Measurements from ENCODE around the gene RUNX1. TPM values are rescaled to one million over a fixed set of nuclear protein-coding genes. Genes with fewer than 3 reads are reported as not detected.

The RUNX1 gene
- polyA plus RNA-seq, 1 donor from 2014 or later: 9.2 TPM

- H3K4me1 Mint-ChIP-seq: no peaks in the 10 kb centered on the region
- no peaks in the 10 kb centered on the region for H3K27me3 Mint-ChIP-seq
- no peak overlapping the region for H3K4me3 Mint-ChIP-seq
- H3K9me3 Mint-ChIP-seq: no peaks in the 10 kb centered on the region
- peaks cover 15% of the 10 kb centered on the region for H3K36me3 Mint-ChIP-seq
- no peak overlapping the region for H3K27ac Mint-ChIP-seq
These were observed 218.5 kb downstream of the RUNX1 start for GRCh38 chr21:34830386-34831170.

DNA sequence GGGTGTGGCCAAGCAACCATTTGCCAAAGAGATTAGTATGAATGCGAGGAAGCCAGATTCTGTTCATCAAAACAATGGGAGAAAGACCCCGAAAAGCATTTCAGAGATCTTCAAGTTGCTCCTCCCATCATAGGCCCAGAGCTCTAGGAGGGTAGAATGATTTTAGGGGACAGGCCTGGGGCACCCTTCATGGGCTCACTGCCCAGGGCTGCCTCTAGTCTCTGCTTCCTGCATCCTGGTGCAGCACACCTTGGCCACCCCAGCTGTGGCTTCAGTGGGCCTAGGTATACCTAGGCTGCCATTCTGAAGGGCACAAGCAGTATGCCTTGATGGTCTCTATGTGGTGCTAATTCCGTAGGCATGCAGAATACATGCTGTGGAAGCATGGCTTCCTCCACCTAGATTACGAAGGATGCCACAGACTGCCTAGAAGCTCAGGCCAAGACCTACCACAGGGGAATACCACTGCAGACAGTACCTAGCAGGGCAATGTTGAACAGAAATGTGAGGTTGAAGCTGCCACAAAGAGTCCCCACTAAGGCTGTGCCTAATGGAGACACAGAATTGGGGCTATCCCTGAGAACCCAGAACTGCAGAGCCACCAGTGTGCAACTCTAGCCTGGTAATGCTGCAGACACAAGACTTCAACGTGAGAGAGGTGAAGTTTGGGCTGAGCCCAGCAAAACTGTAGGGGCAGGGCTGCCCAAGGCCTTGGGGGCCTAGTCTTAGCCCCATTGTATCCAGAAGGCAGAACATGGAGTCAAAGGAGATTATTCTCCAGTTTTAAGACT, 221.5 kb downstream of the RUNX1 start:
- Mint-ChIP-seq H3K9me3 (no peaks in the 10 kb centered on the region), H3K27ac (no peak overlapping the region), H3K4me1 (no peaks in the 10 kb centered on the region), H3K27me3 (no peaks in the 10 kb centered on the region), H3K36me3 (peaks cover 21% of the 10 kb centered on the region), H3K4me3 (no peak overlapping the region)

DNA sequence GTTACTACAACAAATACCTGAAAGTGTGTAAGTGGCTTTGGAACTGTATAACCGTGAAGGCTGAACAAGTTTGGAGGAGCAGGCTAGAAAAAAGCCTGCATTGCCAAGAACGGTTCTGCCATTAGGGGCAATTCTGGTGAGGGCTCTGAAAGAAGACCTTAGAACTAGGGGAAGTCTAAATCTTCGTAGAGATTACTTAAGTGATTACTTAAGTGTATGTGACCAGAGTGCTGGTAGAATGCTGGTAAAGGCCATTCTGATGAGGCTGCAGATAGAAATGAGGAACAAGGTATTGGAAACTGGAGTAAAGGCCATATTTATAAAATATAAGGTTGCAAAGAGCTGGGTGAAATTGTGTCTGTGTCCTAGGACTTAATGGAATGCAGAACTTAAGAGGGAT, 222.3 kb downstream of the RUNX1 start:
- Mint-ChIP-seq H3K4me1 (no peaks in the 10 kb centered on the region), H3K9me3 (no peaks in the 10 kb centered on the region), H3K36me3 (peaks cover 21% of the 10 kb centered on the region), H3K27ac (peak overlapping the region in 1 of 3 donors; percentile 64), H3K4me3 (no peak overlapping the region), H3K27me3 (no peaks in the 10 kb centered on the region)

DNA sequence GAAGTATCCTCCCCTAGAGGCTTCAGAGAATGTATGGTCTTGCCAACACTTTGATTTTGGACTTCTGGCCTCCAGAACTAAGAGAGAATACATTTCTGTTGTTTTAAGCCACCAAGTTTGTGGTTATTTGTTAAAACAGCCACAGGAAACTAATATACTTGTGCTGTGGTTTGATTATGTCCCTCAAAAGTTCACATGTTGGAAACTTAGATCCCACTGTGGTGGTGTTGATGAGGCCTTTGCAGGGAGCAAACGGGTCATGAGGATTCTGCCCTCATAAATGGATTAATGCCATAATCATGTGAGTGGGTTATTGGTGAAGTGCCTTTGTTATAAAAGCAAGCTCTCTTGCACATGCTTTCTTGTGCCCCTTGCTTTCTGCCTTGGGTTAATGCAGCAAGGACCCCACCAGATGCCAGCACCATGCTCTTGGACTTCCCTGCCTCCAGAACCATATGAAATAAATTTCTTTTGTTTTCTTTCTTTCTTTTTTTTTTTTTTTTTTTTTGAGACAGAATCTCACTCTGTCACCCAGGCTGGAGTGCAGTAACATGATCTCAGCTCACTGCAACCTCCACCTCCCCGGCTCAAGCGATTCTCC, 223.1 kb downstream of the RUNX1 start:
- Mint-ChIP-seq H3K27ac (no peak overlapping the region), H3K36me3 (peaks cover 23% of the 10 kb centered on the region), H3K9me3 (no peaks in the 10 kb centered on the region), H3K4me1 (no peaks in the 10 kb centered on the region), H3K4me3 (no peak overlapping the region), H3K27me3 (no peaks in the 10 kb centered on the region)

DNA sequence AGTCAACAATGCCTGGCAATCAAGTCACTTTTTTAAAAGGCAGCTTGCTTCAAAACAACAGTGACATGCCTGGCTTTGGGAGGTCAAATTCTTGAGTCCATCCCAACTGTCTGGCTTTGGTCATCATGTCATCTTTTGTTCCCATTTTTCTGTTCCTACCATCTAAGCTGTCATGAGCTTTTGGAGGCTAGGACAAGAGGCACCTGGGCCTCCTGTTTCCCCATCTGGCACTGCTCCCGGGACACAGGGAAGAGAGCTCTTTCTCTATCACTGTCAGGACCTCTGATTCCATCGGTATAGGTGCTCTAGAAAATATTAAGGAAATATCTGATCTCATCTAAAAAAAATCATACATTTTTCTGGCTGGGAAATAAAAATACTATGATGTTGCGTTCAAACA, 224.0 kb downstream of the RUNX1 start:
- H3K9me3 Mint-ChIP-seq: no peaks in the 10 kb centered on the region
- H3K4me3 Mint-ChIP-seq: no peak overlapping the region
- peaks cover 23% of the 10 kb centered on the region for H3K36me3 Mint-ChIP-seq
- H3K27me3 Mint-ChIP-seq: no peaks in the 10 kb centered on the region
- no peak overlapping the region for H3K27ac Mint-ChIP-seq
- H3K4me1 Mint-ChIP-seq: no peaks in the 10 kb centered on the region

DNA sequence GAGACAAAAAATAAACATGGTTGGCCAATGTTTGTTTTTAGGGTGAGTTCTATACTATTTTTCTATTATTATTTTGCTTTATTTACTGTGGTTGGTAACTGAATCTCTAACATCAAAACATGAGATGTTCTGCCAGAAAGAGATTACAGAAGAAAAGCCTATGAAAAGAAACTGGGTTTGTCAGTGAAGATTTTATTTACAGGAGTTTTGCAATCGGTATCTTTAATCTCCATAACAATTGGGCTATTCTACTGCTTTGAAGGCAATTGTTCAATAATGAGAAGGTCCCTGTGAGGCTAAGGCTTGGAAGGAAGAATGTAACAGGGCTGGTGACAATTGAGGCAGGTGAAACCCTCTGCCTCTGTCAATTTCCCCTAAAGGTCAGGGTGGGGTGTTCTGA, 224.8 kb downstream of the RUNX1 start:
- Mint-ChIP-seq H3K4me3 (no peak overlapping the region), H3K36me3 (peaks cover 23% of the 10 kb centered on the region), H3K27ac (no peak overlapping the region), H3K9me3 (no peaks in the 10 kb centered on the region), H3K27me3 (no peaks in the 10 kb centered on the region), H3K4me1 (no peaks in the 10 kb centered on the region)

DNA sequence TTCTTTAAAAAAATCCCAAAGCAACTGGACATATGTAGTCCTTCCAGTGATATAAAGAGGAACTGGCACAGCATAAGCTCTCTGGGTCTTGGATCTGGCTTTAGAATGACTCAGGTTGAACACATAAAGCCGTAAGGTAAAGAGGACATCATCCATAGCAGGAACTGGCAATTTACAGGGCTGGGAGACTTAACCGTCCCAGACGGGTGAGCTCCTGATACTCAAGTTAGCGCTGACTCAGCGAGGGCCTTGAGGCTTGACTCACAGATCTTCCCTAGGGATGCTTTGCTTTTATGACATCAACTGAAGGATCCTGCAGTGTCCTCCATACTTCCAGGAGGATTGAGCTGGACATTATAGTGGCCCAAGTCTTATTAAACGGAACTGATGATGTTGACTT, 226.2 kb downstream of the RUNX1 start:
- Mint-ChIP-seq H3K4me1 (no peaks in the 10 kb centered on the region), H3K27me3 (no peaks in the 10 kb centered on the region), H3K9me3 (no peaks in the 10 kb centered on the region), H3K27ac (no peak overlapping the region), H3K4me3 (no peak overlapping the region), H3K36me3 (peaks cover 23% of the 10 kb centered on the region)

DNA sequence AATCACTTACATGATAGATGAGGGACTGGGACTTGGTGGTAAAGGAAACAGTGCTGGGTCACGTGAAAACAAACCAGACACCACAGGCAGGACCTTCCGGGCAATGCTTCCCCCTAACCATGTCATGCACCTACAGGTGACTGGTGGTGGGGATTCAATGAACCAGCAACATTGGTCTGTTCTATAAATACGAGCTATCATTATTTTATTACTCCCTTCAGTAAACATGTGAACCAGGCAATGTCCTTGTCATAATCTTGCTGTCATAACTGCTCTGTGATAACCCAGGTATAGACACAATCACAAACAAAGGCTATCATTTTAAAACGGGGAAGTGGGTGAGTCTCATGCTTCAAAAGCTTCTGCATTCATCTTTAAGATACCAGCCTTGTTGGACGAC, 226.9 kb downstream of the RUNX1 start:
- H3K9me3 Mint-ChIP-seq: no peaks in the 10 kb centered on the region
- H3K27me3 Mint-ChIP-seq: no peaks in the 10 kb centered on the region
- H3K27ac Mint-ChIP-seq: no peak overlapping the region
- no peaks in the 10 kb centered on the region for H3K4me1 Mint-ChIP-seq
- H3K4me3 Mint-ChIP-seq: no peak overlapping the region
- H3K36me3 Mint-ChIP-seq: peaks cover 22% of the 10 kb centered on the region

DNA sequence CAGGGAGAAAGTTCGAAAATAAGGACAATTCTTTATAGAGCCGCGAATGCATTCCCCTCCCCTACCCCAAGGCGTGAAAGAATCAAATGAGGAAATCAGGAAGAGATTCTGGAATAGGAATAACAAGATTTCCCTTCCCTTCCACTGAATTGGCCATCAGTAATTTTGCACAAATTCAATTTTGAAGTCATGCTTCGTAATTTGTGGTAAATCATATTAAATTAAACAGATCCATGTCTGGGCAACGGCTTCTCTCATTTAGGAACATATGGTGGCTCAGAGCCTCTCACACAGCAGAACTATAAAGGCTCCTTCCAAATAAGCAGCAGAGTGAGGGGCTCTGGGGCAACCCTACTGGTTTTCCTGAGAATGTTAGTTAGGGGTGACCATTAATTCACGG, 227.4 kb downstream of the RUNX1 start:
- peak overlapping the region in 1 of 3 donors; percentile 51 for H3K27ac Mint-ChIP-seq
- H3K4me1 Mint-ChIP-seq: no peaks in the 10 kb centered on the region
- H3K36me3 Mint-ChIP-seq: peaks cover 18% of the 10 kb centered on the region

DNA sequence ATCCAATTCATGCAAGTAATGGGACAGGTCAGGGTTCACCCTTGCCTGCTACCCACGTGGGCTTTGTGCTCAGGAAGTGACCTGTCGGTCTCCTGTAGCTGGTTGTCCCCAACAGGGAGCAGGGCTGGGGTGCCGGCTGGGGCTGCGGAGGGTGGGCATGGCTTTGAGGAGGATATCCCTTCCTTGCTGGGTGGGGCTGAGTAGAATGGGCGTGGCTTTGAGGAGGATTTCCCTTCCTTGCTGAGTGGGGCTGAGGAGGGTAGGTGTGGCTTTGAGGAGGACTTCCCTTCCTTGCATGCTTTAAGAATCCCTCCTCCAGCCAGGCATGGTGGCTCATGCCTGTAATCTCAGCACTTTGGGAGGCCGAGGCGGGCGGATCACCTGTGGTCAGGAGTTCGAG, 229.1 kb downstream of the RUNX1 start:
- no peaks in the 10 kb centered on the region for H3K4me1 Mint-ChIP-seq
- no peaks in the 10 kb centered on the region for H3K27me3 Mint-ChIP-seq
- H3K9me3 Mint-ChIP-seq: no peaks in the 10 kb centered on the region
- H3K27ac Mint-ChIP-seq: no peak overlapping the region
- H3K36me3 Mint-ChIP-seq: peaks cover 22% of the 10 kb centered on the region
- H3K4me3 Mint-ChIP-seq: no peak overlapping the region

More for the DNA sequence above, 227.4 kb downstream of the RUNX1 start:
- no peaks in the 10 kb centered on the region for H3K27me3 Mint-ChIP-seq
- H3K9me3 Mint-ChIP-seq: no peaks in the 10 kb centered on the region
- no peak overlapping the region for H3K4me3 Mint-ChIP-seq

GRCh38 chr21:34819357-34819999, 229.6 kb downstream of the RUNX1 start:
- no peak overlapping the region for H3K27ac Mint-ChIP-seq
- peaks cover 0 to 3% (median 0%) of the 10 kb centered on the region in 3 donors for H3K4me1 Mint-ChIP-seq
- H3K9me3 Mint-ChIP-seq: no peaks in the 10 kb centered on the region
- peaks cover 26% of the 10 kb centered on the region for H3K36me3 Mint-ChIP-seq
- no peaks in the 10 kb centered on the region for H3K27me3 Mint-ChIP-seq
- peak overlapping the region in 1 of 4 donors; percentile 11 for H3K4me3 Mint-ChIP-seq

GRCh38 chr21:34818662-34819158, 230.4 kb downstream of the RUNX1 start:
- Mint-ChIP-seq H3K9me3 (no peaks in the 10 kb centered on the region), H3K4me1 (peaks cover 0 to 3% (median 0%) of the 10 kb centered on the region in 3 donors), H3K36me3 (peaks cover 20% of the 10 kb centered on the region), H3K4me3 (no peak overlapping the region), H3K27me3 (no peaks in the 10 kb centered on the region), H3K27ac (no peak overlapping the region)

DNA sequence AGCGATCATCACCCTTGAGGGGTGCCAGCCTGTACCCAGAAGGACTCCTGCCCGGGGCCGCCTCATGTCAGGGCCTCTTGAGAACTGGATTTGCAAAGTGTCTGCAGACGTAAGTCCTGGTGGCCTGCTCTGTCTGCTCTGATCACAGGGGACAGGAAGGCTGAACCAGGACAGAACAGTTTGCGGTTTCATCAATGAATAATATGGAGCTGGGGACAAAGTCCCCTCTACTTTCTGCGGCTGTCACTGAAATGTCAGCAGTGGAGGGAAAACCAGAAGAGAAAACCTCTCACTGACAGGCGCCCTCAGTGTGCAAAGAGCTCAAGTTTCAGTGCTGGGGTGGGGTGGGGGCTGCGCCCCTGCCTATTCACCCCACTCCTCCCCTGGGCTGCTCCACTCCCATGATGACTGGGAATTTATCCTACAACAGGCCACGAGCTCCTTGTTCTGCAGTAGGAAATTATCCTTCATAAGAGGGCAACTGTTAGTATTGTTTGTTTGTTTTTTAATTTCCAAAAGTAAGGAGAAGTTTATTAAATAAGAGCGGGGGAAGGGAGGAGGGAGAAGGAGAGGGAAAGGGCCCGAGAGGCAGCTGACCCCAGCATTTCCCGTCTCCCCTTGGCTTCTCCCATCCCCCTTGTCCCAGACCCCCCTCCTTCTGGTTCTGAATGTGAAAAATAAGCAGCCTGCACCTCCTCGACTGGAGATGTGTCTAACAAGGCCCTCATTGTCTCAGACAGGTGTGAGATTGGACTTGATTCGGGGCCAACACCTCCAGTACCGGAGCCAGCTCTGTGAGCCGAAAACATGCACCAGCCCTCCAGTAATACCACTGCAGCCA, 231.1 kb downstream of the RUNX1 start:
- H3K4me1 Mint-ChIP-seq: peaks cover 0 to 4% (median 0%) of the 10 kb centered on the region in 3 donors
- H3K27ac Mint-ChIP-seq: no peak overlapping the region
- peaks cover 19% of the 10 kb centered on the region for H3K36me3 Mint-ChIP-seq
- no peaks in the 10 kb centered on the region for H3K9me3 Mint-ChIP-seq
- H3K27me3 Mint-ChIP-seq: no peaks in the 10 kb centered on the region
- H3K4me3 Mint-ChIP-seq: no peak overlapping the region
